Activated naive CD4-positive, alpha-beta T cell treated with Interleukin-2 at 50 U/mL for 16 hours (primary cell): ENCODE data around the gene SP110.
"Not testable (repeated sequence)": the region's sequence is repeated elsewhere in the genome, so short reads cannot be mapped to it uniquely, and the experiment has no call there.

Source experiments
- DNase-seq: peaks from one replicate; pipeline ENCODE4 v3.0.0-alpha.2; 2020

The SP110 gene

DNA sequence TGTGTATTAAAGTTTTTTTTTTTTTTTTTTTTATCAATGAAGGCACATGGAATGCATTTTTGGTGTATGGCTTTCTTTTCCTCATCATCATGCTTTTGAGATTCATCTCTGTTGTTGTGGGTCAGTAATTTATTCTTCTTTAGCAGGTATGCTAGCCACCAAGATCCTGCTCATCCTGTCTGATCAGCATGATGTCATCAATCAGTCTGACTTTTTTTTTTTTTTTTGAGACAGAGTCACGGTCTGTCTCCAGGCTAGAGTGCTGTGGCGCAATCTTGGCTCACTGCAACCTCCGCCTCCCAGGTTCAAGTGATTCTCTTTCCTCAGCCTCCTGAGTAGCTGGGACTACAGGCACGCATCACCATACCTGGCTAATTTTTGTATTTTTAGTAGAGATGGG, 3.0 kb upstream of the SP110 start:
- DNase-seq: not testable (repeated sequence)

- no peak for DNase-seq
Measured at GRCh38 chr2:230221493-230221892, 1.7 kb upstream of the SP110 start.

GRCh38 chr2:230220347-230220969, 674 bp upstream of the SP110 start:
- DNase-seq: no peak

GRCh38 chr2:230218421-230218820, 1.4 kb downstream of the SP110 start:
- no peak for DNase-seq

GRCh38 chr2:230217424-230217823, 2.4 kb downstream of the SP110 start:
- DNase-seq: no peak

DNA sequence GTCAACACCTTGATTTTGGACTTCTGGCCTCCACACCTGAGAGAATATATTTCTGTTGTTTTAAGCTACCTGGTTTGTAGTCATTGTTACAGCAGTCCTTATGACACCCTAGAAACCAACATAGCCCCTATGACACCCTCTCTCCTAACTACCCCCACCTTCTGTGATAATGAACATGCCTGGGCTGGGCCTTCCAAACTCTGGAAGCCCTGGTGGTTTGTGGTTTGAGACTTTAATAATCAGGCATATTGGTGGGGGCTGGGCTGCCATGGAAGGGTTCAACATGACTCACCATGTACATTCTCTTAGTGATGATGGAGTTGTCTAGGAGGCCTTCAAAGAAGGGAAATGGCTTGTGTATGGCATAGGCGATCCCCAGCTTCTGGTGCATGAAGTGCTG, 3.3 kb downstream of the SP110 start:
- no peak for DNase-seq

GRCh38 chr2:230209422-230210051, 10.2 kb downstream of the SP110 start:
- no peak for DNase-seq

- DNase-seq: no peak
Measured at GRCh38 chr2:230208576-230208975, 11.2 kb downstream of the SP110 start.

DNA sequence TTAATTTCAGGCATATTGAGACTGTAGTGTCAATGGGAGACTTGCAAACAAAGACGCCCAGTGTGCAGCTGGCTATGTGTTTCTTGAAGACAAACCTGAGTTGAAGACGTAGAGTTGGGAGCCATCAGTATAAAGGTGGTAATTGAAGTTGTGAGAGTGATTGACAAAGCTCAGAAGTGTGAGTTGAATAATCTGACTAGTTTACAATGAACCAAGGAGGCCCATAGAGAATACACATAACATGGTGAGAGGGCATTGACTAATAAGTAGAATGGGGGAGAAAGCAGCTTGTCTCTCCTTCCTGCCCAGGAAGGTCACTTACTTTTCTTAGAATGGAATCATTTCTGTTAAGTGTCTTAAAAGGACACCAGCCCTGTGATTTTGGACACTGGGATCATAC, 14.1 kb downstream of the SP110 start:
- DNase-seq: no peak

DNA sequence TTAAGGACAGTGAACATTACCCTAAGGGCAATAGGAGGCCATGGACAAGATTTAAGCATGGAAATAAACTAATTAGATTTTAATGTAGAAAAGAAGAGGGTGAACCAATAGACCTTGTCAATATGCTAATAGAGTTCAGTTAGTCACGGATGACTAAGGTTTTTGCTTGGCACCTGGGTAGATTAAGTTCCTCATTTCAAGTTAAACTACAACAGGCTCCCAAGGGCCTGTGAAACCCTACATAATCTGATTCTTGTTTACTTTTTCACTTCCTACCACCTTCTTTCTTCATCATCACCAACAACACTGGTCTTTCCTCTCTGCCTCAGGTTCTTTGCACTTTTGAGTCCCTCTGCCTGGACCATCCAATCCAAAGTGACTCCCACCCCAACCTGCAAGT, 14.8 kb downstream of the SP110 start:
- DNase-seq: no peak

GRCh38 chr2:230203110-230203676, 16.6 kb downstream of the SP110 start:
- peak; percentile 15 for DNase-seq

DNA sequence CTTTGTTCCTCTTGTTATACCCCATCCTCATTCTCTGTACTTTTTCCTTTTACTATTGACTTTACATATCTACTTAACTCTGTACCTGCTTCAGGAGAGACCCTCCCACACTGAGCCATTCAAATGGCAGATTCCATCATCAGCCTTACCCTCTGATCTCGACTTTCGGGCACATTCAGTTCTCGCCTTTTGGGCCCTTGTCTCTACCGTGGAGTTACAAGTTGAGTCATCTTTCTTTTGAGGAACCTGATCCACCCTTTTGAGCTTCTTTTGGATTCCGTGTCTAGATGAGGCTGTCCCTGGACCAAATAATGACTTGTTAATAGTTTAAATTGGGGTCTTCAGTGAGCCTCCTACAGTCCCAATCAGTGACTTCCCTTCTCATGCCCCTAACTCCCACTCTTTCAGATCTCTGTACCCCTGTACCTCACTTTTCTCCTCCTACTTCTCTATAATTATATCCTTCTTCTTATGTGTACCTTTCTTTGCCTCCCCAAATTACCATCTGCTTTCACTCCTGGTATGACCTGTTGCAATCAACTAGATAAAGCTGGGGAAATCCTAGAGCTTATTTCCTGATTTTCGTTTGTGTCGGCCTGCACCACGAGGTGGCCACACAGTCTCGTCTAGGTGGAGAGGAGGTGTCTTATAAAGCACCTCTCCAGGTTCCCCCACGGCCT, 17.2 kb downstream of the SP110 start:
- DNase-seq: peak; percentile 36

DNA sequence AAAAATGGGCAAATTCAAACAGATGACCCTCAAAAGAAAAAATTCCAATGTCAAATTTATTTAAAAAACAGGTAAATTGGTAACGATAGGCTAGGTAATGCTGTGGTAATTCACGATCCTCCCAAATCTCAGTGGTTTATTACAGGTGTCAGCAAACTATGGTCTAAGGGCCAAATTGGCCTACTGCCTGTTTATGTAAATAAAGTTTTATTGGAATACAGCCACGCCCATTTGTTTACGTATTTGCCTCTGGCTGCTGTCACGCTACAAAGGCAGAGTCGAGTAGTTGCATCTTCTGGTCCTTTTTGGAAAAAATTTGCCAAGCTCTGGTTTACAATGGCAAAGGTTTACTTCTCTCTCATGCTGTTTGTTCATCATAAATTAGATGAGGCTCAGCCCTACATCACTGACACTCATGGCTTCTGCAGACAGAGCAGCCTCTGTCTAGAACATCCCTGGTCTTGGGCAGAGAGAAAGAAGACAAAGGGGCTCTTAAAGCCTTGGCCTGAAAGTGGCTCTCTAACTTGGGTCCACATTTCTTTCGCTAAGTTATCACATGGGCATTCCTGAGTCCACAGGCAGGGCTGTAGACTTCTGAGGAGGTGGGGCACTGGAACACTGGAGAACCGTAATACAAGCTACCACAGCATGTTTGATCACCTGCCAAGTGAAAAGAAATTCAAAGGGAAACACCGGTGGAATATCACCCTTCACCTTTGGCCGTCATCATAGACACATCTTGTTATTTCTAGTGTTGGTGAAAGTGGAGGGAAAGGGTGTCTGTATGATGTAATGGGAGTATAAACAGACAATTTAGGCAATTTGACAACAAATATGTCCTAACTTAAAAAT, 34.8 kb downstream of the SP110 start:
- DNase-seq: no peak

DNA sequence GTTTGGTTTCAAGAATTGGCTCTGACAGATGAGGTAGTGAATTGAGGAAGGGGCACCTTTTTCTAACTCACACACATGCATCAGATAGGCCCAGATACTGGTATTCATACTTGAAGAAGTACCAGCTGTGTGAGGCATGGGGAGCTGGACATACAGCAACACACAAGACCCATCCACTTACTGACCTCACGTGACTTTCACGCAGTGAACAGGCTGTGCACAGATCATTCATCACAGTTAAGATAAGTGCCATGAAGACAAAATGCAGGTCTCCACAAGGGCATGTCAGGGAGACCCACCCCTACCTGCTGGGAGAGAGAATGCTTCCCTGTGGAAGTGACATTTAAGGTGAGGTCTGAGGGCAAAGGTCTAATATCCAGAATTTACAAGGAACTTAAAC, 38.6 kb downstream of the SP110 start:
- no peak for DNase-seq

DNA sequence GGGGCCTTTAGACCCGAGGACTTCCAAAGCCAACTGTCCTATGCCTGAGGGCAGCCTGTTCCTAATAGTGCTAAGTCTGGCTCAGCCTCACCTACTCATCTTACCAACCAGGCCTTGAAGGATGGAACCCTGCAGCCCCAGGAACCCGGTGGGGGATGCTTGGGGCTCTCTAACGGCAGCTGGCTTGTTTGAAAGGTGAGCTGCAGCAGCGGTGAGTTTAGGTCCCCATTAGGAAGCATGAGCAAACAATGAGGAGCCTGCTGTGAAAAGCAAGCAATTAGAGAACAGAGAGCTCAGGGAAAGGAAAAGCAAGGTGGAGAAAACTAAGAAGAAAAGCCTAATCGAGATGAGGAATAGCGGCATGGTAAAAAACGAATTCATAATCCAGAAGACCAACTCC, 39.9 kb downstream of the SP110 start:
- DNase-seq: no peak

GRCh38 chr2:230178546-230179485, 41.0 kb downstream of the SP110 start:
- DNase-seq: no peak

DNA sequence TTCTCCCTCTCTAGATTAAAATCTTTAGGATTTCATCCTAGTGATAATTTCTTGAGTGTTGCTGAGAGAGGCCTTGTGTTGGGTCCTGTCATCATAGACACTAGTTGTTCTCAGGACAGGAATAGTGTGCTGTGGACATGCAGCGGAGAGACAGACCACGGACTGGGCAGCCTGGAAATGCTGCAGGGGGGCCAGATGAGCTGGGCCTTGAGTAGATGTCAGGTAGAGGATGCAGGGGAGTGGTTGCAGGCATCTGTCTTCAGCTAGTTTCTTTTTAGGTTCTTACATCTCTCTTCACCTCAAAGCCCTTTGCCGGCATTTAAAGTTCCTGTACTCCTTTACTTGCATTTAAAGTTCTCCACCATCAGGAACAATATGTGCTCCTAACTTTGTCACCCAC, 42.8 kb downstream of the SP110 start:
- no peak for DNase-seq

- no peak for DNase-seq
Measured at GRCh38 chr2:230174466-230174865, 45.3 kb downstream of the SP110 start.

GRCh38 chr2:230172852-230173251, 46.9 kb downstream of the SP110 start:
- no peak for DNase-seq

- DNase-seq: no peak
Measured at GRCh38 chr2:230172156-230172555, 47.6 kb downstream of the SP110 start.

GRCh38 chr2:230170532-230170931, 49.3 kb downstream of the SP110 start:
- DNase-seq: no peak

DNA sequence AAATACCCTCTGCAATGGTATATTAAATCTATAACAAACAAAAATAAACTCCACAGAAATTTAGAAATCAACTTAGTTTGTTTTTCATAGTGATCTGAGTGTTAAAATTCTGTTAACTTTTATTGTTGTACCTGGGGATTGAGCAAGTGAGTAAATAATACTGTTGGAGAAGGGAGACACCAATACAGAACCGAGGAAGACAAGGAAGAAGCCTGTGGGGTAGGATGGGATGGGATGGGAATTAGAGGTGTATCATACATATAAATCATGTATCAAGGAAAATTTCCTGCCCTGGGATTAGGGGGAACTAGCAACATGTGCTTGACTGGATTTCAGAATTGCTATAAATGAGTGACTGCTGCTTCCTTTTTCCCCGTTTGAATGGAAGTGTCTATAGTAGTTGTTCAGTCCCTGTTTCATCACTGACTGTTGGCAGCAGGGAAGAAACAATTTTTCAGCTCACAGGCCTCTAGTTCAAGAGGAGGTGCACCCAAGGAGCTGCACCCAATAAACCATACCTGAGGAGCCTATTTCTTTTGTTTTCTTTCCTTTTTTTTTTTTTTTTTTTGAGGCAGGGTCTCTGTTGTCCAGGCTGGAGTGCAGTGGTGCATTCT, 53.1 kb downstream of the SP110 start:
- DNase-seq: no peak
